ENCODE measurements around the gene DYNLT2.

Gene DYNLT2

DNA sequence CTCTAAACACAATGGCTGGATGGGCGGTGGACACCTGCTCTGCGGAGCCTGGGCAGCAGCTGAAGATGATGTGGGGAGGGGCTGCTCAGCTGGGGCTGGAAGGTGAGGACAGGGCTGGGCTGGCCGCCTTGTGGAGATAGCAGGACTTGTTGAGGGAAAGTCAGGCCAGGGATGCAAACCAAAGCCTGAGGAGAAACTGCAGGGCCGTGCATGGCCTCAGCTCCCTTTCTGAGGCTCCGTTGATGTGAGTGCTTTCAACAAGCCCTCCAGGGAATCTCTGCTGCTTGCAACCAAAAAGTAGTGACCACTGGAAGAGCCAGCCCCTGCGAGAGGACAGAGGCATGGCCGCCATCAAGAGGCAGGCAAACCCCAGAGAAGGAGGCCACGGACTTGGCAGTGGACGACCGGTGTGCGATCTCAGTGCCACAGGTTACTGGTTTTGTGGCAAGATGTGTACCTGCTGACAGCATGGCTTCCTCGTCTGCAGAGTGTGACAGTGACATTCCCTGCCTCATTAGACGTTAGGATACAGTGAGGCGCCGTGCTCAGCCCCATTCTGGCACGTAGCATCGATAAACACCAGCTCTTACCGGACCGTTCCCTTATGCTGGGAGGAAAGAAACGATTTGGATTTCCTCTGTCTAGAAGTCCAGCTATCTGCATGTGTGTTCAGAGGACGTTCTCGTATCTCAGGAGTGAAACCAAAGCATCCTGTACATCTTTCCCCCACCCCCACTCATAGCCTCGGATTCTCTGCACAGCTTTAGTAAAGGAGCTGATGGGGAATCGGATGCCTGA lies 38.0 kb upstream of the DYNLT2 start:
- H3K4me3 ChIP-seq (ENCODE audit: control insufficient read depth, low read depth, low read length): peak overlapping the region; percentile 42
- TF ChIP-seq, protein P1, sequence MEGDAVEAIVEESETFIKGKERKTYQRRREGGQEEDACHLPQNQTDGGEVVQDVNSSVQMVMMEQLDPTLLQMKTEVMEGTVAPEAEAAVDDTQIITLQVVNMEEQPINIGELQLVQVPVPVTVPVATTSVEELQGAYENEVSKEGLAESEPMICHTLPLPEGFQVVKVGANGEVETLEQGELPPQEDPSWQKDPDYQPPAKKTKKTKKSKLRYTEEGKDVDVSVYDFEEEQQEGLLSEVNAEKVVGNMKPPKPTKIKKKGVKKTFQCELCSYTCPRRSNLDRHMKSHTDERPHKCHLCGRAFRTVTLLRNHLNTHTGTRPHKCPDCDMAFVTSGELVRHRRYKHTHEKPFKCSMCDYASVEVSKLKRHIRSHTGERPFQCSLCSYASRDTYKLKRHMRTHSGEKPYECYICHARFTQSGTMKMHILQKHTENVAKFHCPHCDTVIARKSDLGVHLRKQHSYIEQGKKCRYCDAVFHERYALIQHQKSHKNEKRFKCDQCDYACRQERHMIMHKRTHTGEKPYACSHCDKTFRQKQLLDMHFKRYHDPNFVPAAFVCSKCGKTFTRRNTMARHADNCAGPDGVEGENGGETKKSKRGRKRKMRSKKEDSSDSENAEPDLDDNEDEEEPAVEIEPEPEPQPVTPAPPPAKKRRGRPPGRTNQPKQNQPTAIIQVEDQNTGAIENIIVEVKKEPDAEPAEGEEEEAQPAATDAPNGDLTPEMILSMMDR (IDR thresholded peaks at IDR 0.05; ENCODE audit: control insufficient read depth, insufficient read depth, low read depth, low read length, missing control alignments): no peak
- DNase-seq (ENCODE audit: low read depth): no peak

DNA sequence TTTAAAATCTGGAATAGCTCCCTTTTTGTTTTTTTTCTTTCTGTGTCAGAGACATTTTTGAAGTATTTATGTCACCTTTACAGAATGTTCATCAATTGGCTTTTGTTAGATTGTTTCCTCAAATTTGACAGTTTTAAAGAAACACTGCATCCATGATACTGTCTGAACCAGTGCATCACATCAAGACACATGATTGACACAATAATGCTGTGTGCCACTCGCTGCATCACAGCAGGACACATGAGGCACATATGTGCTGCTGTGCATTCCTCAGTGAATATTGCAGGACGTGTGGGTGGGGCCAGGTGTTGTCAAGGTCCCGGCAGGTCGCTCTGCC lies 37.4 kb upstream of the DYNLT2 start:
- no peak for DNase-seq (ENCODE audit: low read depth)
- H3K4me3 ChIP-seq (ENCODE audit: control insufficient read depth, low read depth, low read length): no peak overlapping the region
- TF ChIP-seq, protein P1 (IDR thresholded peaks at IDR 0.05; ENCODE audit: control insufficient read depth, insufficient read depth, low read depth, low read length, missing control alignments): no peak

DNA sequence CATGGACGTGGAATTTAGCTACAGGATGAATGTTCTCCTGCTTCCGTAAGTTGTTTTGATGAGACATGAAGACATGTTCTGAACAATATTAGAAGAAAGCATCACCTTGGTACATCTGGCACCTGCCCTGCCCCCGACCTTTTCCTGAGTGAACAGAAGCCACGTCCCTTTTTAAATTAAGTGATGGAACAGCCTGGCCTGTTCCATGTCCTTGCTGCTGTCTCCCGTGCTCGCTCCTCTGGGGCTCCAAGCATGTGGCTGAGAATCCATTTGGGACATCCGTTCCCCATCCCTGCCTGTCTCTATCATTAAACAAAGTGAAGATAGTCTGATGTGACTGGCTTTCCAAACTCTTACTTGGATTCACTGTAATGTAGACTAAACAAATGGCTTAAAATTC lies 36.4 kb upstream of the DYNLT2 start:
- TF ChIP-seq, protein P1 (IDR thresholded peaks at IDR 0.05; ENCODE audit: control insufficient read depth, insufficient read depth, low read depth, low read length, missing control alignments): no peak
- DNase-seq (ENCODE audit: low read depth): no peak
- H3K4me3 ChIP-seq (ENCODE audit: control insufficient read depth, low read depth, low read length): no peak overlapping the region

DNA sequence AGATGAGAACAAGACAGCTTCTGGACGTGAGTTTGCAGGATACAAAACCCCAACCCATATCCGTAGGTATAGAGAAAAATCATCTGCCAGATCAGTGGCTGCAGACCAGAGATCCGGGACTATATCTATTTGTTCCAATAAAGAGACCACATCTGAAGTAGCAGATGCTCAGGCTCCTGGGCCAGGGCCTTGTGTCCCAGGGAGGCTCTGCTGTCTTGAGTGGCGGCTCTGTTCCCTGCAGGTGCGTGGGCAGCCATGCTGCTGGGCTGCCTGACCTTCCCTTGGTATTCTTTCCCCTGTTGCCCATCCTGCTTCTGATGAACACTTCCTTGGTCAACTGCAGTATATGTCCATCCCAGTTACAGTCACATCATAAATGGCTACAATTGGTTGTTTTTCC lies 35.0 kb upstream of the DYNLT2 start:
- no peak for DNase-seq (ENCODE audit: low read depth)
- H3K4me3 ChIP-seq (ENCODE audit: control insufficient read depth, low read depth, low read length): no peak overlapping the region
- TF ChIP-seq, protein P1 (IDR thresholded peaks at IDR 0.05; ENCODE audit: control insufficient read depth, insufficient read depth, low read depth, low read length, missing control alignments): no peak

DNA sequence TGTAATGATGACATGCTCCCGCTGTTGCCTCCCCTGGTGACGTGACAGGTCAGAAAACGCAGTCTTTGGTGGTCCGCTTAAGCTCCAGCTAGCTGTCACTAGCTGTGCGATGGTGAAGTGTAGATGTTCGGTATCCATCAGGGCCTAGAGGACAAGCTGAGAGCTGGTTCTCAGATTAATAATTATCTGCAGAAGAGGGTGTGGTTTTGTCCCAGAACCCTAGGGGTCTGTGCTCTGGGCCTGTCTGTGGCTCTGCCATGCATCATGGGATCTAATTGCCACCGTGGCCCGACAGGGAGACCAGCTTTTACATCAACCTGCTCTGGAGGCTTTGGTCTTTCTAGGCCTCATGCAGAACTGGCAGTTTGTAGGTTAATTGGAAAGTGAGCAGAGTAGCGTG lies 34.2 kb upstream of the DYNLT2 start:
- DNase-seq (ENCODE audit: low read depth): no peak
- H3K4me3 ChIP-seq (ENCODE audit: control insufficient read depth, low read depth, low read length): no peak overlapping the region
- TF ChIP-seq, protein P1 (IDR thresholded peaks at IDR 0.05; ENCODE audit: control insufficient read depth, insufficient read depth, low read depth, low read length, missing control alignments): no peak

DNA sequence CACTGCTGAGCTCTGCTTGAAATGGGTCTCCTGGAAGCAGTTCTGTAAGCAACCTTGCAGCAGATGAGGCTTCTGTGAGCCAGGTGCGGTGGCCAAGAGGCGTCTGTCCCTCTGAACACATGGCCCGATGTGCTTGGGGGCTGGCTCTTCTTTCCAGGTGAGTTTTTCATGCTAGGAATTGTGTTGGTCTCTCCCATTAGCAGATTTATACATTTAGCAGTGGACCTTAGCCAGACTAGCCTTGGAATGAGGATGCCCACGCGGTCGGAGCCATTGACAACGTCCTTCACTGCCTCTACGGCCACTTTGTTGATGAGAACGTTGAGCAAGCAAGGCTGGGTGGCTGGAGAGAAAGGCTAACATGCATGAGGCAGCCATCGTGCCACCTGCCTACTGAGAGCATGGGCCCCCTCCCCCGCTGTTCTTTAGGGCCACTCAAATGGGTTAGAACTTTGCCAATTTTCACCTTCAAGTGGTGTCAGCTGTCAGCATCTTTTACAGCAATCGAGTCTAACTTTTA lies 33.5 kb upstream of the DYNLT2 start:
- no peak for DNase-seq (ENCODE audit: low read depth)
- TF ChIP-seq, protein P1 (IDR thresholded peaks at IDR 0.05; ENCODE audit: control insufficient read depth, insufficient read depth, low read depth, low read length, missing control alignments): no peak
- H3K4me3 ChIP-seq (ENCODE audit: control insufficient read depth, low read depth, low read length): no peak overlapping the region
